HepG2 (cell line): ENCODE measurements around the gene LDB2. TPM values are rescaled to one million over a fixed set of nuclear protein-coding genes. Genes with fewer than 3 reads are reported as not detected.

Experiments used
- ATAC-seq: fragments of 200-7000 bp; cut with Tn5 transposase; 3 replicates; pipeline ENCODE4 v1.9.1; 2020; ENCODE audit warnings: mild to moderate bottlenecking, moderate library complexity
- BruUV-seq: library from RNA; stranded (reverse); fragments of 400-500 nt; replicated peaks from 2 replicates; lab custom pipeline; 2021; lab: Mats Ljungman, UMichigan
- CTCF ChIA-PET: fragments of 300-600 bp; formaldehyde crosslinking; extraction: SDS; loops from one replicate; lab custom pipeline; 2021; ENCODE audit warnings: low total read pairs, inconsistent platforms, low intra/inter-chr PET ratio; lab: Yijun Ruan, JAX
- POLR2A ChIA-PET: fragments of 350-600 bp; sonication (Branson Sonifier 250); formaldehyde crosslinking; loops from one replicate; lab custom pipeline; 2020; ENCODE audit warnings: antibody characterized with exemption, inconsistent platforms; lab: Yijun Ruan, JAX
- DNase-seq: peaks from one replicate; pipeline ENCODE4 v3.0.0-alpha.2; 2015; ENCODE audit warnings: low spot score
- FAIRE-seq: peaks from 3 replicates; lab custom pipeline; 2011; peaks lifted over from hg19 to GRCh38; lab: Jason Lieb, UNC
- H2AFZ ChIP-seq: one replicate; pipeline ENCODE4 v1.6.1; 2011; ENCODE audit warnings: low read length, inconsistent platforms
- H3K27ac ChIP-seq: fragments of 300-600 bp; 3 replicates; pipeline ENCODE4 v1.8.0; 2011; ENCODE audit warnings: mixed run types, mild to moderate bottlenecking, mixed read lengths, low read length, inconsistent platforms; ENCODE audit not compliant: insufficient read depth; ENCODE audit errors: extremely low read length
- H3K27me3 ChIP-seq, 2 experiments: fragments of 200-600 bp in 1 of 2; 2 replicates in 1 of 2; 3 replicates in 1 of 2; pipeline versions ENCODE4 v1.6.0 to v1.8.0; 2011; ENCODE audit warnings: low read length in 2 of 2, mild to moderate bottlenecking in 2 of 2, moderate library complexity in 2 of 2, inconsistent platforms in 1 of 2; ENCODE audit not compliant: insufficient read depth in 2 of 2, control insufficient read depth in 1 of 2
- H3K36me3 ChIP-seq, 2 experiments: fragments of 200-600 bp in 1 of 2; replicated peaks in 1 of 2; 2 replicates in 1 of 2; 3 replicates in 1 of 2; pipeline versions ENCODE4 v1.5.1 to v1.8.0; 2011; ENCODE audit warnings: low read length in 2 of 2, inconsistent platforms in 1 of 2; ENCODE audit not compliant: insufficient read depth in 2 of 2, control insufficient read depth in 1 of 2
- H3K4me1 ChIP-seq: 2 replicates; pipeline ENCODE4 v1.5.1; 2012; ENCODE audit warnings: low read length, inconsistent platforms; ENCODE audit not compliant: insufficient read depth
- H3K4me2 ChIP-seq: 2 replicates; pipeline ENCODE4 v1.6.0; 2011; ENCODE audit warnings: low read depth, low read length, inconsistent platforms
- H3K4me3 ChIP-seq, 3 experiments: fragments of 200-600 bp in 1 of 3; sonication (generic), shearing (Covaris generic) in 1 of 3; replicated peaks in 1 of 3; 2 replicates each; pipeline ENCODE4 v1.5.1; 2011 to 2016; ENCODE audit warnings: low read length in 3 of 3, inconsistent platforms in 2 of 3, low read depth in 2 of 3, mild to moderate bottlenecking in 2 of 3, control low read depth in 1 of 3, mixed read lengths in 1 of 3; ENCODE audit not compliant: insufficient read depth in 1 of 3
- H3K79me2 ChIP-seq: one replicate; pipeline ENCODE4 v1.6.1; 2011; ENCODE audit warnings: low read length, inconsistent platforms; ENCODE audit not compliant: insufficient read depth
- H3K9ac ChIP-seq: 2 replicates; pipeline ENCODE4 v1.6.0; 2011; ENCODE audit warnings: mild to moderate bottlenecking, low read depth, low read length, inconsistent platforms; ENCODE audit not compliant: insufficient read depth
- H3K9me3 ChIP-seq: 2 replicates; pipeline ENCODE4 v1.5.1; 2012; ENCODE audit warnings: mild to moderate bottlenecking, low read length
- H4K20me1 ChIP-seq: 2 replicates; pipeline ENCODE4 v1.6.0; 2011; ENCODE audit warnings: inconsistent platforms, mild to moderate bottlenecking, low read length, moderate library complexity; ENCODE audit not compliant: insufficient read depth
- IKZF1 ChIP-seq: fragments of 450-650 bp; IDR thresholded peaks from 2 replicates; pipeline ENCODE4 v1.7.1; 2016
- NR2C2 ChIP-seq: sonication (generic); formaldehyde crosslinking; IDR thresholded peaks from 2 replicates; pipeline ENCODE4 v1.4.0; 2020; ENCODE audit warnings: missing genetic modification reagents, mild to moderate bottlenecking, moderate library complexity, borderline replicate concordance
- PBX2 ChIP-seq: IDR thresholded peaks from 2 replicates; pipeline ENCODE4 v1.6.1; 2016; ENCODE audit warnings: control low read depth
- PITX1 ChIP-seq: sonication (generic); formaldehyde crosslinking; IDR thresholded peaks from 2 replicates; pipeline ENCODE4 v1.5.1; 2020; ENCODE audit warnings: mild to moderate bottlenecking, missing genetic modification reagents
- SAFB2 ChIP-seq: sonication (generic); formaldehyde crosslinking; IDR thresholded peaks from 2 replicates; pipeline ENCODE4 v1.5.1; 2020; ENCODE audit warnings: missing genetic modification reagents, low read depth, mild to moderate bottlenecking, borderline replicate concordance
- SMC3 ChIP-seq: IDR thresholded peaks from 2 replicates; pipeline ENCODE4 v1.6.1; 2011; ENCODE audit warnings: low read length, improper control_type of control experiment
- ZBTB4 ChIP-seq: sonication (generic); formaldehyde crosslinking; IDR thresholded peaks from 2 replicates; pipeline ENCODE4 v1.4.0; 2020; ENCODE audit warnings: missing genetic modification reagents, mild to moderate bottlenecking, borderline replicate concordance
- ZNF143 ChIP-seq: sonication (generic); formaldehyde crosslinking; IDR thresholded peaks from 2 replicates; pipeline ENCODE4 v1.4.0; 2020; ENCODE audit warnings: missing genetic modification reagents
- ZNF414 ChIP-seq: sonication (generic); formaldehyde crosslinking; IDR thresholded peaks from 2 replicates; pipeline ENCODE4 v1.5.0; 2020; ENCODE audit warnings: missing genetic modification reagents
- ZNF598 ChIP-seq: sonication (generic); formaldehyde crosslinking; IDR thresholded peaks from 2 replicates; pipeline ENCODE4 v1.5.1; 2020; ENCODE audit warnings: mild to moderate bottlenecking, missing genetic modification reagents, borderline replicate concordance
- ZNF709 ChIP-seq: sonication (generic); formaldehyde crosslinking; IDR thresholded peaks from 2 replicates; pipeline ENCODE4 v1.5.0; 2020; ENCODE audit warnings: mild to moderate bottlenecking, missing genetic modification reagents
- ZNF781 ChIP-seq: sonication (generic); formaldehyde crosslinking; IDR thresholded peaks from 2 replicates; pipeline ENCODE4 v1.5.1; 2020; ENCODE audit warnings: borderline replicate concordance, mild to moderate bottlenecking, missing genetic modification reagents; ENCODE audit errors: not compliant biosample characterization
- ZNF788 ChIP-seq: sonication (generic); formaldehyde crosslinking; IDR thresholded peaks from 2 replicates; pipeline ENCODE4 v1.5.0; 2020; ENCODE audit warnings: mild to moderate bottlenecking, missing genetic modification reagents, borderline replicate concordance
- WGBS: methylation state at CpG from one replicate; pipeline ENCODE4 v1.1.6; 2017; ENCODE audit warnings: low lambda C conversion rate; 5-methylcytosine and 5-hydroxymethylcytosine counted together
- in situ Hi-C: cut with HindIII; loops from 2 replicates; pipeline ENCODE4 v1.10.0; 2017; ENCODE audit warnings: low pct_unique_long_range_greater_than_20kb; ENCODE audit not compliant: extremely low pct_ligation_motif_present
- intact Hi-C: fragments of 100-400 bp; cut with micrococcal nuclease; formaldehyde crosslinking; loops from one replicate; pipeline ENCODE4 v1.10.0; 2022; ENCODE audit not compliant: unreplicated experiment
- polyA plus RNA-seq, 8 experiments: library from polyadenylated mRNA; depleted of rRNA in 3 of 8; stranded (reverse) in 7 of 8; unstranded in 1 of 8; fragments of >200 nt; fragmentation: Illumina TruSeq in 4 of 8; extraction: Trizol in 4 of 8; gene quantifications; 2 replicates each; pipeline versions ENCODE4 v1.2.1 to v1.2.3, GENCODE V29; 2011 to 2016; ENCODE audit warnings: low read depth in 4 of 8, missing spikeins in 1 of 8, mixed read lengths in 1 of 8; ENCODE audit not compliant: insufficient read depth in 1 of 8
- total RNA-seq, 5 experiments: library from RNA; depleted of rRNA; stranded (reverse); fragments of >200 nt; fragmentation: Illumina TruSeq; extraction: Trizol; gene quantifications; 2 replicates each; pipeline ENCODE4 v1.2.3, GENCODE V29; 2016; ENCODE audit warnings: low read depth in 1 of 5

The LDB2 gene
- total and polyA plus RNA-seq, 2 of the 13 experiments (the other 11 are each of a cell fraction or from before 2014, with no cell fraction given): not detected

GRCh38 chr4:16717266-16717970 is 181.0 kb downstream of the LDB2 start (continued):
- TF ChIP-seq ZBTB4 (CRISPR knock-in tag): no peak
- no peak for TF ChIP-seq ZNF788 (CRISPR knock-in tag)
- TF ChIP-seq SMC3: no peak

- POLR2A ChIA-PET: no interaction called here
- TF ChIP-seq SAFB2 (CRISPR knock-in tag) (no peak), ZNF143 (CRISPR knock-in tag) (no peak), PBX2 (CRISPR knock-in tag) (no peak), IKZF1 (no peak), NR2C2 (CRISPR knock-in tag) (no peak), ZNF598 (CRISPR knock-in tag) (no peak), ZNF709 (no peak), ZNF414 (CRISPR knock-in tag) (no peak), ZNF781 (no peak), PITX1 (CRISPR knock-in tag) (no peak)
Observed at GRCh38 chr4:16715482-16715881, 183.0 kb downstream of the LDB2 start.

More at GRCh38 chr4:16715482-16715881, 183.0 kb downstream of the LDB2 start:
- Histone ChIP-seq H3K27me3 (no peaks in the 10 kb centered on the region), H3K9me3 (no peaks in the 10 kb centered on the region), H3K79me2 (no peaks in the 10 kb centered on the region), H3K27ac (no peak overlapping the region), H4K20me1 (no peaks in the 10 kb centered on the region), H3K4me1 (no peaks in the 10 kb centered on the region), H2AFZ (no peak overlapping the region), H3K4me2 (no peak overlapping the region), H3K36me3 (no peaks in the 10 kb centered on the region), H3K4me3 (no peak overlapping the region), H3K9ac (no peak overlapping the region)
- no TSS peak for BruUV-seq
- intact Hi-C loops (no loop called here), in situ Hi-C loops (no loop called here)
- ATAC-seq: no peak
- no peak for DNase-seq
- CTCF ChIA-PET: no interaction called here
- WGBS: 5% methylated on average over 2 of the region's 2 CpGs
- FAIRE-seq: no peak
